ENCODE measurements around the gene INHBC.

DNA sequence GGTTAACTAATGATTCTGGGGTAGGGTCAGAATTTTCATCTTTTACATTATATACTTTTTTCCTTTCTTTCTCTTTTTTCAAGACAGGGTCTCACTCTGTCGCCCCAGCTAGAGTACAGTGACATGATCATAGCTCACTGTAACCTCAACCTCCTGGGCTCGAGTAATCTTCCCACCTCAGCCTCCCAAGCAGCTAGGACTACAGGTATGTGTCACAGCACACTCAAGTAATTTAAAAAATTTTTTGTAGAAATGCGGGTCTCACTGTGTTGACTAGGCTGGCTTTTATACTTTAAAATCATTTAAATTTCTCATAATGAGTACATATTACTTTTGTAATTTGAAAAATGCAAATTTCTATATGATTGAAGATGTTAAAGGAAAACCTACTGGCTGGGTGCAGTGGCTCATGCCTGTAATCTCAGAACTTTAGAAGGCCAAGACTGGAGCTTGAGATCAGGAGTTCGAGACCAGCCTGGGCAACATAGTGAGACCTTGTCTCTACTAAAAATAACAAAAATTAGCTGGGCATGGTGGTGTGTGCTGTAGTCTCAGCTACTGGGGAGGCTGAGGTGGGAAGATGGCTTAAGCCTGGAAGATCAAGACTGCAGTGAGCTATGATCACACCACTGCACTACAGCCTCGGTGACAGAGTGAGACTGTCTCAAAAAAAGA lies 29.5 kb upstream of the INHBC start:
- no peak for TF ChIP-seq YY1 (IDR thresholded peaks at IDR 0.05; ENCODE audit: insufficient read depth, insufficient read length)
- TF ChIP-seq ZNF274 (IDR thresholded peaks at IDR 0.05; ENCODE audit: low read depth, low read length): no peak

Data from NT2/D1 (cell line).